ENCODE measurements around the gene GUCY1A2. TPM values are rescaled to one million over a fixed set of nuclear protein-coding genes. Genes with fewer than 3 reads are reported as not detected.

GUCY1A2 gene
- total RNA-seq, 1 experiment from 2014 or later = 0.55 TPM

GRCh38 chr11:106958517-106959248 lies 59.6 kb downstream of the GUCY1A2 start:
- Histone ChIP-seq H3T11ph (ENCODE audit: low read length) (no peak overlapping the region), H3K79me2 (ENCODE audit: insufficient read depth, low read length) (no peaks in the 10 kb centered on the region), H2BK20ac (ENCODE audit: low read depth, low read length, poor library complexity, severe bottlenecking) (no peak overlapping the region), H2BK5ac (ENCODE audit: insufficient read length, low read length) (no peak overlapping the region), H3K4me2 (ENCODE audit: insufficient read depth, insufficient read length, low read length) (no peak overlapping the region), H3K9ac (ENCODE audit: extremely low read depth, insufficient read length, low read length) (no peak overlapping the region), H3K4ac (ENCODE audit: low read depth, low read length) (no peak overlapping the region), H3K27me3 (ENCODE audit: insufficient read depth, low read length) (no peaks in the 10 kb centered on the region), H2AK5ac (ENCODE audit: insufficient read length, low read length) (no peak overlapping the region), H4K5ac (ENCODE audit: insufficient read length, low read depth, low read length) (no peak overlapping the region), H3K56ac (ENCODE audit: insufficient read length, low read depth, low read length) (no peak overlapping the region), H3K9me3 (ENCODE audit: control insufficient read depth, low read depth, low read length) (no peaks in the 10 kb centered on the region), H3K79me1 (ENCODE audit: insufficient read depth, low read depth, low read length, poor library complexity, severe bottlenecking) (no peaks in the 10 kb centered on the region), H3K4me1 (ENCODE audit: insufficient read depth, low read length) (peaks cover 11% of the 10 kb centered on the region; the same call in 1 of the 2 replicates), H2BK120ac (ENCODE audit: low read depth, low read length, poor library complexity, severe bottlenecking) (no peak overlapping the region), H4K8ac (replicated peaks; ENCODE audit: insufficient read length, low read depth, low read length) (no peak overlapping the region), H2BK15ac (ENCODE audit: low read depth, low read length) (no peak overlapping the region), H4K20me1 (ENCODE audit: control insufficient read depth, insufficient read depth, insufficient read length) (no peaks in the 10 kb centered on the region), H3K14ac (ENCODE audit: insufficient read depth, low read length) (no peak overlapping the region), H4K91ac (ENCODE audit: insufficient read length, low read depth, low read length) (no peak overlapping the region), H3K23ac (ENCODE audit: insufficient read length, low read depth, low read length) (no peak overlapping the region), H2AFZ (ENCODE audit: low read length) (no peak overlapping the region), H3K27ac (ENCODE audit: insufficient read length, low read depth, low read length) (no peak overlapping the region), H3K18ac (ENCODE audit: insufficient read length, low read depth, low read length) (no peak overlapping the region), H3K23me2 (ENCODE audit: insufficient read length, low read depth, low read length, poor library complexity, severe bottlenecking) (no peaks in the 10 kb centered on the region), H2BK12ac (ENCODE audit: insufficient read length, low read depth, low read length) (no peak overlapping the region)
- no peak for DNase-seq
- no peak overlapping the region for H3K4me3 Mint-ChIP-seq
- peaks cover 9 to 10% of the 10 kb centered on the region in 2 experiments; a peak in 3 of 5 replicates for H3K9me3 Mint-ChIP-seq
- peak overlapping the region in 1 of 3 experiments; percentile 1; a peak in 1 of 7 replicates for H3K27ac Mint-ChIP-seq
- no CpG with 5 or more reads among the region's 7 CpGs for WGBS (ENCODE audit: extremely low coverage, insufficient read length, low lambda C conversion rate)
- H3K4me1 Mint-ChIP-seq = peaks cover 56 to 60% of the 10 kb centered on the region in 2 experiments
- peaks cover 7 to 21% (median 8%) of the 10 kb centered on the region in 3 experiments; a peak in 6 of 7 replicates for H3K36me3 Mint-ChIP-seq (ENCODE audit: insufficient read depth in 1 of 3, low read depth in 3 of 3)
- no peak for TF ChIP-seq CTCF (conservative IDR thresholded peaks at IDR 0.05)
- H3K27me3 Mint-ChIP-seq (ENCODE audit: low read depth) = no peaks in the 10 kb centered on the region

All from H9 (cell line).